PC-3 (cell line): ENCODE data around the gene PHEX. TPM values are rescaled to one million over a fixed set of nuclear protein-coding genes. Genes with fewer than 3 reads are reported as not detected.

ENCODE experiments used
- ATAC-seq: fragments of 200-7000 bp; cut with Tn5 transposase; 2 replicates; pipeline ENCODE4 v1.9.1; 2020; ENCODE audit warnings: mild to moderate bottlenecking, moderate library complexity
- BruUV-seq: library from RNA; stranded (reverse); fragments of 400-500 nt; replicated peaks from 2 replicates; lab custom pipeline; 2021; lab: Mats Ljungman, UMichigan
- CTCF ChIA-PET: fragments of 300-600 bp; sonication (Branson Sonifier 250); formaldehyde crosslinking; loops from one replicate; lab custom pipeline; 2022; ENCODE audit warnings: antibody characterized with exemption; lab: Charles Lee
- POLR2A ChIA-PET: fragments of 300-600 bp; sonication (Branson Sonifier 250); formaldehyde crosslinking; loops from one replicate; lab custom pipeline; 2022; ENCODE audit warnings: antibody characterized with exemption; ENCODE audit not compliant: unreplicated experiment; lab: Charles Lee
- DNase-seq: peaks from one replicate; pipeline ENCODE4 v3.0.0-alpha.2; 2015
- H2AFZ ChIP-seq: fragments of 300-600 bp; sonication (generic); 2 replicates; pipeline ENCODE4 v1.6.0; 2016; ENCODE audit warnings: antibody characterized with exemption, low read length
- H3F3A ChIP-seq: fragments of 300-600 bp; sonication (generic); one replicate; pipeline ENCODE4 v1.6.0; 2017; ENCODE audit warnings: antibody characterized with exemption, low read length, control low read depth, mild to moderate bottlenecking; ENCODE audit not compliant: unreplicated experiment
- H3K27ac ChIP-seq: fragments of 300-600 bp; sonication (generic); 2 replicates; pipeline ENCODE4 v1.5.1; 2016; ENCODE audit warnings: mild to moderate bottlenecking, low read length
- H3K27me3 ChIP-seq: fragments of 300-600 bp; sonication (generic); 2 replicates; pipeline ENCODE4 v1.6.1; 2016; ENCODE audit warnings: low read length, mixed read lengths
- H3K36me3 ChIP-seq: fragments of 300-600 bp; sonication (generic); 2 replicates; pipeline ENCODE4 v1.6.1; 2016; ENCODE audit warnings: low read depth, mixed run types, low read length, mixed read lengths
- H3K4me1 ChIP-seq: fragments of 300-600 bp; sonication (generic); 2 replicates; pipeline ENCODE4 v1.5.1; 2016; ENCODE audit warnings: low read length; ENCODE audit not compliant: insufficient read depth
- H3K4me2 ChIP-seq: fragments of 300-600 bp; sonication (generic); 2 replicates; pipeline ENCODE4 v1.6.0; 2016; ENCODE audit warnings: low read length
- H3K4me3 ChIP-seq: fragments of 300-600 bp; sonication (generic); 2 replicates; pipeline ENCODE4 v1.5.1; 2016; ENCODE audit warnings: mild to moderate bottlenecking, low read length, mixed read lengths
- H3K79me2 ChIP-seq: fragments of 300-600 bp; sonication (generic); 2 replicates; pipeline ENCODE4 v1.6.1; 2017; ENCODE audit warnings: low read length, mixed read lengths
- H3K9ac ChIP-seq: fragments of 300-600 bp; sonication (generic); 2 replicates; pipeline ENCODE4 v1.6.0; 2016; ENCODE audit warnings: mild to moderate bottlenecking, low read length
- H3K9me2 ChIP-seq: fragments of 300-600 bp; sonication (generic); replicated peaks from 2 replicates; pipeline ENCODE4 v1.6.1; 2016; ENCODE audit warnings: mixed run types, low read length, mixed read lengths
- H3K9me3 ChIP-seq: fragments of 300-600 bp; sonication (generic); 2 replicates; pipeline ENCODE4 v1.6.1; 2016; ENCODE audit warnings: low read length, mixed read lengths
- H4K20me1 ChIP-seq: fragments of 300-600 bp; sonication (generic); 2 replicates; pipeline ENCODE4 v1.6.1; 2016; ENCODE audit warnings: low read length, mixed read lengths
- CTCF ChIP-seq: fragments of 300-600 bp; sonication (generic); conservative IDR thresholded peaks from 2 replicates; pipeline ENCODE4 v1.5.1; 2017; ENCODE audit warnings: antibody characterized with exemption, low read depth, mild to moderate bottlenecking, low read length
- EZH2 ChIP-seq: fragments of 300-600 bp; sonication (generic); IDR thresholded peaks from one replicate; pipeline ENCODE4 v1.6.1; 2017; ENCODE audit warnings: antibody characterized with exemption, mild to moderate bottlenecking, low read length; ENCODE audit not compliant: unreplicated experiment
- EZH2phosphoT487 ChIP-seq: fragments of 300-600 bp; sonication (generic); IDR thresholded peaks from 2 replicates; pipeline ENCODE4 v1.6.1; 2018; ENCODE audit warnings: mild to moderate bottlenecking, antibody characterized with exemption, low read length, borderline replicate concordance
- intact Hi-C: fragments of 100-400 bp; cut with micrococcal nuclease; formaldehyde crosslinking; loops from 2 replicates; pipeline ENCODE4 v1.9.0; 2023
- total RNA-seq: library from RNA; depleted of rRNA; stranded (reverse); fragments of >200 nt; gene quantifications from 2 replicates; pipeline ENCODE4 v1.2.3, GENCODE V29; 2014

PHEX gene
- total RNA-seq, 1 experiment from 2014 or later = 0.62 TPM

- DNase-seq (peak; percentile 10), ATAC-seq (peak; percentile 55)
- Histone ChIP-seq H3F3A (no peaks in the 10 kb centered on the region), H3K36me3 (peaks cover 33% of the 10 kb centered on the region), H3K4me2 (no peak overlapping the region), H3K4me1 (peaks cover 3% of the 10 kb centered on the region; the same call in 1 of the 2 replicates), H3K9me3 (no peaks in the 10 kb centered on the region), H3K27me3 (no peaks in the 10 kb centered on the region), H4K20me1 (no peaks in the 10 kb centered on the region), H3K27ac (no peak overlapping the region), H2AFZ (no peak overlapping the region), H3K9me2 (no peaks in the 10 kb centered on the region), H3K4me3 (no peak overlapping the region), H3K9ac (no peak overlapping the region), H3K79me2 (no peaks in the 10 kb centered on the region)
- POLR2A ChIA-PET = no interaction called here
- BruUV-seq = no TSS peak
- intact Hi-C loops = loop anchor here (5.0 to 10.0 kb wide), 4 partner anchors 98 to 1646 kb away; no protein-coding TSS in a partner anchor
- CTCF ChIA-PET = interaction anchor here (0.5 kb wide), 1 partner anchor 14 kb away, joined by 3 read pairs; no protein-coding TSS in a partner anchor
- TF ChIP-seq CTCF (no peak), EZH2phosphoT487 (no peak), EZH2 (no peak)
Observed at GRCh38 chrX:21986596-21986995, 45.5 kb upstream of the PHEX start.

- Histone ChIP-seq H4K20me1 (no peaks in the 10 kb centered on the region), H3K27me3 (no peaks in the 10 kb centered on the region), H3K36me3 (peaks cover 42% of the 10 kb centered on the region), H2AFZ (no peak overlapping the region), H3K9me3 (no peaks in the 10 kb centered on the region), H3K4me2 (no peak overlapping the region), H3K79me2 (no peaks in the 10 kb centered on the region), H3K4me1 (peaks cover 3% of the 10 kb centered on the region; the same call in 1 of the 2 replicates), H3K27ac (no peak overlapping the region), H3K9me2 (no peaks in the 10 kb centered on the region), H3F3A (no peaks in the 10 kb centered on the region), H3K4me3 (no peak overlapping the region), H3K9ac (no peak overlapping the region)
- ChIA-PET CTCF (no interaction called here), POLR2A (no interaction called here)
- BruUV-seq = no TSS peak
- no peak for DNase-seq
- TF ChIP-seq EZH2phosphoT487 = no peak
- TF ChIP-seq EZH2 = no peak
- TF ChIP-seq CTCF = no peak
- no peak for ATAC-seq
- intact Hi-C loops = loop anchor here (5.0 to 10.0 kb wide), 4 partner anchors 95 to 1643 kb away; no protein-coding TSS in a partner anchor
Observed at GRCh38 chrX:21989384-21989783, 42.7 kb upstream of the PHEX start.

GRCh38 chrX:21990832-21991231, 41.3 kb upstream of the PHEX start:
- DNase-seq = no peak
- Histone ChIP-seq H3K4me3 (no peak overlapping the region), H4K20me1 (no peaks in the 10 kb centered on the region), H2AFZ (no peak overlapping the region), H3K27me3 (no peaks in the 10 kb centered on the region), H3K9me2 (no peaks in the 10 kb centered on the region), H3K9ac (no peak overlapping the region), H3K9me3 (no peaks in the 10 kb centered on the region), H3F3A (no peaks in the 10 kb centered on the region), H3K27ac (no peak overlapping the region), H3K4me1 (peaks cover 3% of the 10 kb centered on the region; the same call in 1 of the 2 replicates), H3K79me2 (no peaks in the 10 kb centered on the region), H3K4me2 (no peak overlapping the region), H3K36me3 (peaks cover 31% of the 10 kb centered on the region)
- no TSS peak for BruUV-seq
- intact Hi-C loops = no loop called here
- ChIA-PET POLR2A (no interaction called here), CTCF (no interaction called here)
- no peak for ATAC-seq
- TF ChIP-seq EZH2phosphoT487 (no peak), CTCF (no peak), EZH2 (no peak)
